ENCODE results near the gene HLA-A.
"Not testable (repeated sequence)": the region's sequence is repeated elsewhere in the genome, so short reads cannot be mapped to it uniquely, and the experiment has no call there.

Gene HLA-A

DNA sequence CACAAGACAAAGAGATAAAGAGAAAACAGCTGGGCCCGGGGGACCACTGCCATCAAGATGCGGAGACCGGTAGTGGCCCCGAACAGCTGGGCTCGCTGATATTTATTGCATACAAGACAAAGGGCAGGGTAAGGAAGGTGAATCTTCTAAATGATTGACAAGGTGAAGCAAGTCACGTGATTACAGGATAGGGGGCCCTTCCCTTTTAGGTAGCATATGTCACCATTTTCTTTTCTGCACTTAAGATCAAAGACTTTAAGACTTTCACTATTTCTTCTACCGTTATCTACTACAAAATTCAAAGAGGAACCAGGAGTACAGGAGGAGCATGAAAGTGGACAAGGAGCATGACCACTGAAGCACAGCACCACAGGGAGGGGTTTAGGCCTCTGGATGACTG, 12.3 kb upstream of the HLA-A start:
- H3K9ac ChIP-seq (ENCODE audit: low read length in 5 of 5); H3K4me3 ChIP-seq (ENCODE audit: low read depth in 1 of 5, low read length in 5 of 5): not testable (repeated sequence)
- H3K4me1 ChIP-seq (ENCODE audit: control insufficient read depth in 5 of 5, insufficient read depth in 5 of 5, low read length in 5 of 5), result peaks cover 0 to 16% (median 11%) of the 10 kb centered on the region in 5 donors

DNA sequence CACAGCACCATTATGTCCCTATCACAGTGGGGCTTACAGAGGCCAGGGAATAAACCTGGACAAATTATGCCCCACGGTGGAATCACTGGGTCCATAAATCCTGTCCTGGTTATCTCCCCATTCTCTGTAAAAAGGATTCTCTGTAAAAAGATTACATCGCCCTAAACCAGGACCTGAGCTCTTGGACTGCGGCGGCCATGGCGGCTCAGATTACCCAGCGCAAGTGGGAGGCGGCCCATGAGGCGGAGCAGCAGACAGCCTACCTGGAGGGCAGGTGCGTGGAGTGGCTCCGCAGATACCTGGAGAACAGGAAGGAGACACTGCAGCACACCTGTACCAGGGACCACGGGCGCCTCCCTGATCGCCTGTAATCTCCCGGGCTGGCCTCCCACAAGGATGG, 8.4 kb upstream of the HLA-A start:
- Histone ChIP-seq H3K9me3 (ENCODE audit: control insufficient read depth in 5 of 5, low read length in 5 of 5) (no peaks in the 10 kb centered on the region), H3K9ac (ENCODE audit: low read length in 5 of 5) (no peak overlapping the region), H3K4me1 (ENCODE audit: control insufficient read depth in 5 of 5, insufficient read depth in 5 of 5, low read length in 5 of 5) (no peaks in the 10 kb centered on the region), H3K4me3 (ENCODE audit: low read depth in 1 of 5, low read length in 5 of 5) (no peak overlapping the region), H3K27ac (ENCODE audit: low read depth, low read length) (no peak overlapping the region), H3K27me3 (ENCODE audit: control insufficient read depth in 5 of 5, insufficient read depth in 4 of 5, low read length in 5 of 5) (no peaks in the 10 kb centered on the region), H3K36me3 (ENCODE audit: control insufficient read depth in 5 of 5, insufficient read depth in 5 of 5, low read length in 5 of 5) (no peaks in the 10 kb centered on the region)

More for the DNA sequence above, 12.3 kb upstream of the HLA-A start:
- H3K36me3 ChIP-seq (ENCODE audit: control insufficient read depth in 5 of 5, insufficient read depth in 5 of 5, low read length in 5 of 5); H3K27me3 ChIP-seq (ENCODE audit: control insufficient read depth in 5 of 5, insufficient read depth in 4 of 5, low read length in 5 of 5); H3K9me3 ChIP-seq (ENCODE audit: control insufficient read depth in 5 of 5, low read length in 5 of 5); H3K27ac ChIP-seq (ENCODE audit: low read depth, low read length): not testable (repeated sequence)

DNA sequence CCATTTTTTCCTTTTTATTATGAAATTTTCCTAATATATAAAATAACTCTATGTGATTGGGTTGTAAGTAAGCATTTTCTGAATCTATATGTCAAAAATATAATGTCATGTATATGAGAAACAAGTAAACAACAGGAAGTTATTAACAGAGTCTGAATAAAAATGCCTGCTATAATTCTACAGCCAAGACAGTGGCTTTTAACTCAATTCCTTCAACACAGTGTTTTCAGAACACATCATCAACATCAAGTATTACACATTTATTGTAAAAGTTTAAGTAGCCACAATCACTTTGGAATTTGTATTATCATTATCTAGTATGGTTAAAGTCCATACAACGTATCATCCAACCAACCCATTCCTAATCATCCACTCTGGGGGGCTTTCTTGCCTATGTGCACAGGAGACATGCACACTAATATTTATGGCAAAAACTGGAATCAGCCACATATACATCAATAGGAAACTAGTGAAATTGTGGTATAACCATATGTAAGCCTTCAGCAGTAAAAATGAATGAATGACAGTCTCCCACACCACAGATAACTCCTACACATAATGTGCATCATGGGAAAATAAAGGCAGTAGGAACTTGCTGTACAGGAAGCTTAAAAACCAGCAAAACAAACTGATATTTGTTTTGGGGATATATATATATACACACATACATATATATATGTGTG, 6.9 kb upstream of the HLA-A start:
- Histone ChIP-seq H3K36me3 (ENCODE audit: control insufficient read depth in 5 of 5, insufficient read depth in 5 of 5, low read length in 5 of 5) (no peaks in the 10 kb centered on the region), H3K27me3 (ENCODE audit: control insufficient read depth in 5 of 5, insufficient read depth in 4 of 5, low read length in 5 of 5) (no peaks in the 10 kb centered on the region), H3K9me3 (ENCODE audit: control insufficient read depth in 5 of 5, low read length in 5 of 5) (no peaks in the 10 kb centered on the region), H3K4me1 (ENCODE audit: control insufficient read depth in 5 of 5, insufficient read depth in 5 of 5, low read length in 5 of 5) (no peaks in the 10 kb centered on the region), H3K27ac (ENCODE audit: low read depth, low read length) (no peak overlapping the region), H3K4me3 (ENCODE audit: low read depth in 1 of 5, low read length in 5 of 5) (no peak overlapping the region), H3K9ac (ENCODE audit: low read length in 5 of 5) (no peak overlapping the region)

DNA sequence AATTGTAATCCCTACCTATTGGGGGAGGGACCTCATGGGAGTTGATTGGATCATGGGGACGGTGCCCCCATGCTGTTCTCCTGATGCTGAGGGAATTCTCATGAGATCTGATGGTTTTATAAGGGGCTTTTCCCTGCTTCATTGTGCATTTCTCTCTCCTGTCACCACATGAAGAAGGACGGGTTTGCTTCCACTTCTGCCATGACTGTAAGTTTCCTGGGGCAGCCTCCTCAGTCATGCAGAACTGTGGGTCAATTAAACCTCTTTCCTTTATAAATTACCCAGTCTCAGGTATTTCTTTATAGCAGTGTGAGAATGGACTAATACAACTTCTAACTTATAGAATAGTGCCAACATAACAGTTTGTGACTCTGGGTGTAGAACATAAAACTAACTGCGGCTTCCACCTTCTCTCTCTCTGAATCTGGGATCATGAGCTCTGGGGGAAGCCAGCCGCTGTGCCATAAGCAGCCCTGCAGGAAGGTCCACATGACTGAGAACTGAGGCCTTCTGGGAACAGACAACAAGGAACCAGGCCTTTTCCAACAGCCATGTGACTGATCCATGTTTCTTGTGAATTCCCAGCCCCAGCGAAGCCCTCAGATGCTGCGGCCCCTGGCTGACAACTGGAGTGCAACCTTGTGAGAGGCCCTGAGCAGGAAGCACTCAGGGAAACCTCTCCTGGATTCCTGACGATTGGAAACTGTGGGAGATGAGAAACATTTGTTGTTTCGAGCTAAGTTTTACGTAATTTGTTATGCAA, 3.4 kb upstream of the HLA-A start:
- no peak overlapping the region for H3K4me3 ChIP-seq (ENCODE audit: low read depth in 1 of 5, low read length in 5 of 5)
- H3K36me3 ChIP-seq (ENCODE audit: control insufficient read depth in 5 of 5, insufficient read depth in 5 of 5, low read length in 5 of 5), result peaks cover 0 to 4% (median 0%) of the 10 kb centered on the region in 5 donors

DNA sequence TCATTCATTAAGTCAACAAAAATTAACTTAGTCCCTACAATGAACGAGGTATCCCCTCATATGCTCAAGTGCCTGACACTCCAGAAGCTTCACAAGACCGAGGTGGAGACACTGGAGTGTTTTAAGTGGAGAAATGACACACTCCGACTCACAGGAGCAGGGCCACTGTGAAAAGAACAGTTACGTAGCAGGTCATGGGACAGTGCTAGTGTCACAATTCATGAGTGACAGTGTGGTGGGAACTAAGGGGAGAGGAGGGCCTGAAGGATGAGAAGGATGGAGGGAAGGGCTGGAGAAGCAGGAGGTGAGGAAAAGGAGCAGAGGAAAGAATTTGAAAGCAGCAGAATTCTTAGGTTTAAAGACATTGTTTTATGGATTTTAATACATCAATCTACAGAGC, 1.3 kb upstream of the HLA-A start:
- Histone ChIP-seq H3K9ac (ENCODE audit: low read length in 5 of 5) (no peak overlapping the region), H3K27ac (ENCODE audit: low read depth, low read length) (no peak overlapping the region), H3K9me3 (ENCODE audit: control insufficient read depth in 5 of 5, low read length in 5 of 5) (no peaks in the 10 kb centered on the region), H3K4me1 (ENCODE audit: control insufficient read depth in 5 of 5, insufficient read depth in 5 of 5, low read length in 5 of 5) (peaks cover 2 to 35% (median 14%) of the 10 kb centered on the region in 5 donors), H3K27me3 (ENCODE audit: control insufficient read depth in 5 of 5, insufficient read depth in 4 of 5, low read length in 5 of 5) (no peaks in the 10 kb centered on the region), H3K4me3 (ENCODE audit: low read depth in 1 of 5, low read length in 5 of 5) (peak overlapping the region in 1 of 5 donors; percentile 85), H3K36me3 (ENCODE audit: control insufficient read depth in 5 of 5, insufficient read depth in 5 of 5, low read length in 5 of 5) (peaks cover 0 to 21% (median 7%) of the 10 kb centered on the region in 5 donors)

More for the DNA sequence above, 3.4 kb upstream of the HLA-A start:
- no peak overlapping the region for H3K9ac ChIP-seq (ENCODE audit: low read length in 5 of 5)
- H3K27ac ChIP-seq (ENCODE audit: low read depth, low read length), result no peak overlapping the region
- peaks cover 0 to 15% (median 7%) of the 10 kb centered on the region in 5 donors for H3K4me1 ChIP-seq (ENCODE audit: control insufficient read depth in 5 of 5, insufficient read depth in 5 of 5, low read length in 5 of 5)
- H3K9me3 ChIP-seq (ENCODE audit: control insufficient read depth in 5 of 5, low read length in 5 of 5), result no peaks in the 10 kb centered on the region
- H3K27me3 ChIP-seq (ENCODE audit: control insufficient read depth in 5 of 5, insufficient read depth in 4 of 5, low read length in 5 of 5), result no peaks in the 10 kb centered on the region

DNA sequence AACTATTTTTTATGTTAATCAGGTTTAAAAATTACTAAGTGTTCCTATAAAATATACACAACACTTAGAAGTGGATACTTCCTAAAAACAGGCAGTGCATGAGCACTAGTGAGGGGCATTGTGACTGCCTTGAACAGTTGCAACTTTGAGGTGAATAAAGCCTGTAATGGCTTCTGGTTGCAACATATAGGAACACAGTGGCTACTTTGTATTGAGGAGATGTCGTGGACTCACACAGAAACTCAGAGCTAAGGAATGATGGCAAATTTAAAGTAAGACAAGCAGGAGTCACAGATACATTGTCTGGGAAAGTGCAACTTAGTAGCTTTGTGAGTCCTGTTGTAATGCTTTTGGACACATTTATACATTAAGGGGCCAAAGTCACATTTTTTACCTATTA, 861 bp upstream of the HLA-A start:
- H3K36me3 ChIP-seq (ENCODE audit: control insufficient read depth in 5 of 5, insufficient read depth in 5 of 5, low read length in 5 of 5), result peaks cover 0 to 21% (median 7%) of the 10 kb centered on the region in 5 donors
- no peaks in the 10 kb centered on the region for H3K27me3 ChIP-seq (ENCODE audit: control insufficient read depth in 5 of 5, insufficient read depth in 4 of 5, low read length in 5 of 5)
- peak overlapping the region; percentile 70 to 85 (median 74) for H3K4me3 ChIP-seq (ENCODE audit: low read depth in 1 of 5, low read length in 5 of 5)
- H3K27ac ChIP-seq (ENCODE audit: low read depth, low read length), result peak overlapping the region; percentile 97
- H3K9ac ChIP-seq (ENCODE audit: low read length in 5 of 5), result peak overlapping the region; percentile 79 to 86 (median 82)
- no peaks in the 10 kb centered on the region for H3K9me3 ChIP-seq (ENCODE audit: control insufficient read depth in 5 of 5, low read length in 5 of 5)
- H3K4me1 ChIP-seq (ENCODE audit: control insufficient read depth in 5 of 5, insufficient read depth in 5 of 5, low read length in 5 of 5), result peaks cover 2 to 35% (median 14%) of the 10 kb centered on the region in 5 donors

DNA sequence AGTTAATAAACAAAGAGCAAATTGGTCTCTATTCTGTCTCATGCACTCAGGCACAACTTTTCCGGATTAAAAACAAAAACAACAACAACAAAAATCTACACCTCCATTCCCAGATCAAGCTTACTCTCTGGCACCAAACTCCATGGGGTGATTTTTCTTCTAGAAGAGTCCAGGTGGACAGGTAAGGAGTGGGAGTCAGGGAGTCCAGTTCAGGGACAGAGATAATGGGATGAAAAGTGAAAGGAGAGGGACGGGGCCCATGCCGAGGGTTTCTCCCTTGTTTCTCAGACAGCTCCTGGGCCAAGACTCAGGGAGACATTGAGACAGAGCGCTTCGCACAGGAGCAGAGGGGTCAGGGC, 437 bp upstream of the HLA-A start:
- Histone ChIP-seq H3K9me3 (ENCODE audit: control insufficient read depth in 5 of 5, low read length in 5 of 5) (no peaks in the 10 kb centered on the region), H3K9ac (ENCODE audit: low read length in 5 of 5) (peak overlapping the region; percentile 79 to 86 (median 82)), H3K27me3 (ENCODE audit: control insufficient read depth in 5 of 5, insufficient read depth in 4 of 5, low read length in 5 of 5) (no peaks in the 10 kb centered on the region), H3K4me3 (ENCODE audit: low read depth in 1 of 5, low read length in 5 of 5) (peak overlapping the region; percentile 70 to 85 (median 74)), H3K36me3 (ENCODE audit: control insufficient read depth in 5 of 5, insufficient read depth in 5 of 5, low read length in 5 of 5) (peaks cover 0 to 23% (median 7%) of the 10 kb centered on the region in 5 donors), H3K4me1 (ENCODE audit: control insufficient read depth in 5 of 5, insufficient read depth in 5 of 5, low read length in 5 of 5) (peaks cover 2 to 35% (median 14%) of the 10 kb centered on the region in 5 donors), H3K27ac (ENCODE audit: low read depth, low read length) (peak overlapping the region; percentile 97)

DNA sequence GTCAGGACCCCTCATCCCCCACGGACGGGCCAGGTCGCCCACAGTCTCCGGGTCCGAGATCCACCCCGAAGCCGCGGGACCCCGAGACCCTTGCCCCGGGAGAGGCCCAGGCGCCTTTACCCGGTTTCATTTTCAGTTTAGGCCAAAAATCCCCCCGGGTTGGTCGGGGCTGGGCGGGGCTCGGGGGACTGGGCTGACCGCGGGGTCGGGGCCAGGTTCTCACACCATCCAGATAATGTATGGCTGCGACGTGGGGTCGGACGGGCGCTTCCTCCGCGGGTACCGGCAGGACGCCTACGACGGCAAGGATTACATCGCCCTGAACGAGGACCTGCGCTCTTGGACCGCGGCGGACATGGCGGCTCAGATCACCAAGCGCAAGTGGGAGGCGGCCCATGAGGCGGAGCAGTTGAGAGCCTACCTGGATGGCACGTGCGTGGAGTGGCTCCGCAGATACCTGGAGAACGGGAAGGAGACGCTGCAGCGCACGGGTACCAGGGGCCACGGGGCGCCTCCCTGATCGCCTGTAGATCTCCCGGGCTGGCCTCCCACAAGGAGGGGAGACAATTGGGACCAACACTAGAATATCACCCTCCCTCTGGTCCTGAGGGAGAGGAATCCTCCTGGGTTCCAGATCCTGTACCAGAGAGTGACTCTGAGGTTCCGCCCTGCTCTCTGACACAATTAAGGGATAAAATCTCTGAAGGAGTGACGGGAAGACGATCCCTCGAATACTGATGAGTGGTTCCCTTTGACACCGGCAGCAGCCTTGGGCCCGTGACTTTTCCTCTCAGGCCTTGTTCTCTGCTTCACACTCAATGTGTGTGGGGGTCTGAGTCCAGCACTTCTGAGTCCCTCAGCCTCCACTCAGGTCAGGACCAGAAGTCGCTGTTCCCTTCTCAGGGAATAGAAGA, 978 bp downstream of the HLA-A start:
- peak overlapping the region; percentile 26 to 86 (median 79) for H3K9ac ChIP-seq (ENCODE audit: low read length in 5 of 5)
- H3K27me3 ChIP-seq (ENCODE audit: control insufficient read depth in 5 of 5, insufficient read depth in 4 of 5, low read length in 5 of 5), result no peaks in the 10 kb centered on the region
- H3K27ac ChIP-seq (ENCODE audit: low read depth, low read length), result peak overlapping the region; percentile 97
- H3K9me3 ChIP-seq (ENCODE audit: control insufficient read depth in 5 of 5, low read length in 5 of 5), result no peaks in the 10 kb centered on the region
- H3K36me3 ChIP-seq (ENCODE audit: control insufficient read depth in 5 of 5, insufficient read depth in 5 of 5, low read length in 5 of 5), result peaks cover 0 to 37% (median 9%) of the 10 kb centered on the region in 5 donors
- H3K4me3 ChIP-seq (ENCODE audit: low read depth in 1 of 5, low read length in 5 of 5), result peak overlapping the region; percentile 67 to 85 (median 74)
- H3K4me1 ChIP-seq (ENCODE audit: control insufficient read depth in 5 of 5, insufficient read depth in 5 of 5, low read length in 5 of 5), result peaks cover 2 to 35% (median 14%) of the 10 kb centered on the region in 5 donors

DNA sequence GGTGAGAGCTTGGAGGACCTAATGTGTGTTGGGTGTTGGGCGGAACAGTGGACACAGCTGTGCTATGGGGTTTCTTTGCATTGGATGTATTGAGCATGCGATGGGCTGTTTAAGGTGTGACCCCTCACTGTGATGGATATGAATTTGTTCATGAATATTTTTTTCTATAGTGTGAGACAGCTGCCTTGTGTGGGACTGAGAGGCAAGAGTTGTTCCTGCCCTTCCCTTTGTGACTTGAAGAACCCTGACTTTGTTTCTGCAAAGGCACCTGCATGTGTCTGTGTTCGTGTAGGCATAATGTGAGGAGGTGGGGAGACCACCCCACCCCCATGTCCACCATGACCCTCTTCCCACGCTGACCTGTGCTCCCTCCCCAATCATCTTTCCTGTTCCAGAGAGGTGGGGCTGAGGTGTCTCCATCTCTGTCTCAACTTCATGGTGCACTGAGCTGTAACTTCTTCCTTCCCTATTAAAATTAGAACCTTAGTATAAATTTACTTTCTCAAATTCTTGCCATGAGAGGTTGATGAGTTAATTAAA, 3.0 kb downstream of the HLA-A start:
- peaks cover 0 to 46% (median 14%) of the 10 kb centered on the region in 5 donors for H3K36me3 ChIP-seq (ENCODE audit: control insufficient read depth in 5 of 5, insufficient read depth in 5 of 5, low read length in 5 of 5)
- H3K9ac ChIP-seq (ENCODE audit: low read length in 5 of 5), result no peak overlapping the region
- peak overlapping the region; percentile 16 for H3K27ac ChIP-seq (ENCODE audit: low read depth, low read length)
- H3K9me3 ChIP-seq (ENCODE audit: control insufficient read depth in 5 of 5, low read length in 5 of 5), result no peaks in the 10 kb centered on the region
- peak overlapping the region in 3 of 5 donors; percentile 13 to 34 (median 32) for H3K4me3 ChIP-seq (ENCODE audit: low read depth in 1 of 5, low read length in 5 of 5)
- no peaks in the 10 kb centered on the region for H3K27me3 ChIP-seq (ENCODE audit: control insufficient read depth in 5 of 5, insufficient read depth in 4 of 5, low read length in 5 of 5)
- H3K4me1 ChIP-seq (ENCODE audit: control insufficient read depth in 5 of 5, insufficient read depth in 5 of 5, low read length in 5 of 5), result peaks cover 2 to 35% (median 14%) of the 10 kb centered on the region in 5 donors

All from subcutaneous abdominal adipose tissue (tissue), 5 donors.